GM23338 (cell line): ENCODE measurements around the gene SLC12A3.

ENCODE experiments used
- EZH2 ChIP-seq: fragments of 200-600 bp; sonication (generic); IDR thresholded peaks from one replicate; pipeline ENCODE4 v1.8.0; 2017; ENCODE audit warnings: antibody characterized with exemption, mild to moderate bottlenecking, low read depth; ENCODE audit not compliant: unreplicated experiment
- EZH2phosphoT487 ChIP-seq: fragments of 200-600 bp; sonication (generic); IDR thresholded peaks from one replicate; pipeline ENCODE4 v1.8.1; 2018; ENCODE audit warnings: antibody characterized with exemption; ENCODE audit not compliant: unreplicated experiment
- JUNB ChIP-seq: IDR thresholded peaks from one replicate; pipeline ENCODE4 v1.6.1; 2016; ENCODE audit warnings: antibody characterized with exemption; ENCODE audit not compliant: unreplicated experiment
- NANOG ChIP-seq: IDR thresholded peaks from 2 replicates; pipeline ENCODE4 v1.6.1; 2016; ENCODE audit warnings: antibody characterized with exemption, borderline replicate concordance
- POLR2AphosphoS5 ChIP-seq: IDR thresholded peaks from 2 replicates; pipeline ENCODE4 v1.6.1; 2016; ENCODE audit warnings: antibody characterized with exemption, low read depth
- STAT1 ChIP-seq: IDR thresholded peaks from one replicate; pipeline ENCODE4 v1.6.1; 2016; ENCODE audit warnings: antibody characterized with exemption; ENCODE audit not compliant: unreplicated experiment
- ZNF114 ChIP-seq: fragments of 250-450 bp; sonication (Bioruptor Pico); IDR thresholded peaks from 2 replicates; pipeline ENCODE4 v1.5.0; 2020; ENCODE audit warnings: mild to moderate bottlenecking, moderate library complexity
- ZNF331 ChIP-seq: fragments of 250-450 bp; sonication (Bioruptor Pico); IDR thresholded peaks from 2 replicates; pipeline ENCODE4 v1.5.0; 2020; ENCODE audit warnings: low read depth, mild to moderate bottlenecking, moderate library complexity
- TF ChIP-seq, protein P1 (sequence below), 2 experiments: fragments of 200-600 bp in 1 of 2; sonication (generic) in 1 of 2; conservative IDR thresholded peaks; 2 replicates each; pipeline versions ENCODE4 v1.5.1 to v1.6.1; 2016 to 2017; ENCODE audit warnings: antibody characterized with exemption in 2 of 2, low read depth in 2 of 2, mild to moderate bottlenecking in 2 of 2, moderate library complexity in 1 of 2
- TF ChIP-seq, protein P2 (sequence below): IDR thresholded peaks from one replicate; pipeline ENCODE4 v1.6.1; 2018; ENCODE audit warnings: antibody characterized with exemption; ENCODE audit not compliant: unreplicated experiment
- TF ChIP-seq, protein P3 (sequence below): IDR thresholded peaks from 2 replicates; pipeline ENCODE4 v1.6.1; 2016; ENCODE audit warnings: antibody characterized with exemption
- TF ChIP-seq, protein P4 (sequence below): fragments of 250-450 bp; sonication (Bioruptor Pico); IDR thresholded peaks from 2 replicates; pipeline ENCODE4 v1.5.0; 2020; ENCODE audit warnings: mild to moderate bottlenecking, moderate library complexity

DNA sequence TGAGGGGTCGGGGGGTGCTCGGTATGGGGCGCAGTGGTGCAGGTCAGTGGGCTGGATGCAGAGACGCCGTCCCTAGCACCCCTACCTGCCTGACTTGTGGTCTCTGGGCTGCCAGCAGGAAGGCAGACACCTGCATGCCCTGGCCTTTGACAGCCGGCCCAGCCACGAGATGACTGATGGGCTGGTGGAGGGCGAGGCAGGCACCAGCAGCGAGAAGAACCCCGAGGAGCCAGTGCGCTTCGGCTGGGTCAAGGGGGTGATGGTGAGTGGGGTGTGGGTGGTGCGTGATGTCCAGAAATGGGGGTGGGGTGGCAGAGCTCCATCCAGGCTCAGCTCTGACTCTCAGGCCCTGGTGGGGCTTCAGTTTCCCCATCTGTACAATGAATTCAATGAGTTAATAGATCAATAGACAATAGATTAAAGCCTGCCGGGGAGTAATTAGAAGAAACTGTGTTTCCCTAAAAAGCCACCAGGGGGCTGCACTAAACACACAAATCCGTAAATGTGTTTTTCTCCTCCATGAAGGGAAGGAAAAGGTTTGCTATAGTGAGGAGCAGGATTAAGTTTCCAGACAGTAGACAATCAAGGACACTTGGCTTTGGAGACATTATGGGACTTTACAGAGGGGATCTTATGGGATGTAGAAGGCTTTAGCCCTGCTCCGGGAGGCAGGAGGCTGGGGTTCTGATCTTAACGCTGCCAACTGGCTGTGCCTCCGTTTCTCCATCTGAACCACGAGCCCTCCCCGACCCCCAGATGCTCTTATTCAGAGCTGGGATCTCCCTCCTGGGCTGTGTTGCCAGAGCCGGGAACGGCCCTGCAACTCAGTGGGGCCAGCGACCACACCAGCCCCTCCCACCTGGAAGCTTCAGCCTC lies 2.2 kb downstream of the SLC12A3 start:
- TF ChIP-seq, protein P1, sequence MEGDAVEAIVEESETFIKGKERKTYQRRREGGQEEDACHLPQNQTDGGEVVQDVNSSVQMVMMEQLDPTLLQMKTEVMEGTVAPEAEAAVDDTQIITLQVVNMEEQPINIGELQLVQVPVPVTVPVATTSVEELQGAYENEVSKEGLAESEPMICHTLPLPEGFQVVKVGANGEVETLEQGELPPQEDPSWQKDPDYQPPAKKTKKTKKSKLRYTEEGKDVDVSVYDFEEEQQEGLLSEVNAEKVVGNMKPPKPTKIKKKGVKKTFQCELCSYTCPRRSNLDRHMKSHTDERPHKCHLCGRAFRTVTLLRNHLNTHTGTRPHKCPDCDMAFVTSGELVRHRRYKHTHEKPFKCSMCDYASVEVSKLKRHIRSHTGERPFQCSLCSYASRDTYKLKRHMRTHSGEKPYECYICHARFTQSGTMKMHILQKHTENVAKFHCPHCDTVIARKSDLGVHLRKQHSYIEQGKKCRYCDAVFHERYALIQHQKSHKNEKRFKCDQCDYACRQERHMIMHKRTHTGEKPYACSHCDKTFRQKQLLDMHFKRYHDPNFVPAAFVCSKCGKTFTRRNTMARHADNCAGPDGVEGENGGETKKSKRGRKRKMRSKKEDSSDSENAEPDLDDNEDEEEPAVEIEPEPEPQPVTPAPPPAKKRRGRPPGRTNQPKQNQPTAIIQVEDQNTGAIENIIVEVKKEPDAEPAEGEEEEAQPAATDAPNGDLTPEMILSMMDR (conservative IDR thresholded peaks at IDR 0.05; ENCODE audit: low read depth in 2 of 2) = peak; percentile 67 to 82
- TF ChIP-seq STAT1 = no peak
- TF ChIP-seq, protein P2, sequence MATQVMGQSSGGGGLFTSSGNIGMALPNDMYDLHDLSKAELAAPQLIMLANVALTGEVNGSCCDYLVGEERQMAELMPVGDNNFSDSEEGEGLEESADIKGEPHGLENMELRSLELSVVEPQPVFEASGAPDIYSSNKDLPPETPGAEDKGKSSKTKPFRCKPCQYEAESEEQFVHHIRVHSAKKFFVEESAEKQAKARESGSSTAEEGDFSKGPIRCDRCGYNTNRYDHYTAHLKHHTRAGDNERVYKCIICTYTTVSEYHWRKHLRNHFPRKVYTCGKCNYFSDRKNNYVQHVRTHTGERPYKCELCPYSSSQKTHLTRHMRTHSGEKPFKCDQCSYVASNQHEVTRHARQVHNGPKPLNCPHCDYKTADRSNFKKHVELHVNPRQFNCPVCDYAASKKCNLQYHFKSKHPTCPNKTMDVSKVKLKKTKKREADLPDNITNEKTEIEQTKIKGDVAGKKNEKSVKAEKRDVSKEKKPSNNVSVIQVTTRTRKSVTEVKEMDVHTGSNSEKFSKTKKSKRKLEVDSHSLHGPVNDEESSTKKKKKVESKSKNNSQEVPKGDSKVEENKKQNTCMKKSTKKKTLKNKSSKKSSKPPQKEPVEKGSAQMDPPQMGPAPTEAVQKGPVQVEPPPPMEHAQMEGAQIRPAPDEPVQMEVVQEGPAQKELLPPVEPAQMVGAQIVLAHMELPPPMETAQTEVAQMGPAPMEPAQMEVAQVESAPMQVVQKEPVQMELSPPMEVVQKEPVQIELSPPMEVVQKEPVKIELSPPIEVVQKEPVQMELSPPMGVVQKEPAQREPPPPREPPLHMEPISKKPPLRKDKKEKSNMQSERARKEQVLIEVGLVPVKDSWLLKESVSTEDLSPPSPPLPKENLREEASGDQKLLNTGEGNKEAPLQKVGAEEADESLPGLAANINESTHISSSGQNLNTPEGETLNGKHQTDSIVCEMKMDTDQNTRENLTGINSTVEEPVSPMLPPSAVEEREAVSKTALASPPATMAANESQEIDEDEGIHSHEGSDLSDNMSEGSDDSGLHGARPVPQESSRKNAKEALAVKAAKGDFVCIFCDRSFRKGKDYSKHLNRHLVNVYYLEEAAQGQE = no peak
- TF ChIP-seq POLR2AphosphoS5 = no peak
- no peak for TF ChIP-seq EZH2
- TF ChIP-seq NANOG = no peak
- no peak for TF ChIP-seq JUNB
- TF ChIP-seq EZH2phosphoT487 = no peak
- no peak for TF ChIP-seq ZNF331 (CRISPR knock-in tag)
- TF ChIP-seq, protein P3, sequence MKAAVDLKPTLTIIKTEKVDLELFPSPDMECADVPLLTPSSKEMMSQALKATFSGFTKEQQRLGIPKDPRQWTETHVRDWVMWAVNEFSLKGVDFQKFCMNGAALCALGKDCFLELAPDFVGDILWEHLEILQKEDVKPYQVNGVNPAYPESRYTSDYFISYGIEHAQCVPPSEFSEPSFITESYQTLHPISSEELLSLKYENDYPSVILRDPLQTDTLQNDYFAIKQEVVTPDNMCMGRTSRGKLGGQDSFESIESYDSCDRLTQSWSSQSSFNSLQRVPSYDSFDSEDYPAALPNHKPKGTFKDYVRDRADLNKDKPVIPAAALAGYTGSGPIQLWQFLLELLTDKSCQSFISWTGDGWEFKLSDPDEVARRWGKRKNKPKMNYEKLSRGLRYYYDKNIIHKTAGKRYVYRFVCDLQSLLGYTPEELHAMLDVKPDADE = no peak
- TF ChIP-seq, protein P4, sequence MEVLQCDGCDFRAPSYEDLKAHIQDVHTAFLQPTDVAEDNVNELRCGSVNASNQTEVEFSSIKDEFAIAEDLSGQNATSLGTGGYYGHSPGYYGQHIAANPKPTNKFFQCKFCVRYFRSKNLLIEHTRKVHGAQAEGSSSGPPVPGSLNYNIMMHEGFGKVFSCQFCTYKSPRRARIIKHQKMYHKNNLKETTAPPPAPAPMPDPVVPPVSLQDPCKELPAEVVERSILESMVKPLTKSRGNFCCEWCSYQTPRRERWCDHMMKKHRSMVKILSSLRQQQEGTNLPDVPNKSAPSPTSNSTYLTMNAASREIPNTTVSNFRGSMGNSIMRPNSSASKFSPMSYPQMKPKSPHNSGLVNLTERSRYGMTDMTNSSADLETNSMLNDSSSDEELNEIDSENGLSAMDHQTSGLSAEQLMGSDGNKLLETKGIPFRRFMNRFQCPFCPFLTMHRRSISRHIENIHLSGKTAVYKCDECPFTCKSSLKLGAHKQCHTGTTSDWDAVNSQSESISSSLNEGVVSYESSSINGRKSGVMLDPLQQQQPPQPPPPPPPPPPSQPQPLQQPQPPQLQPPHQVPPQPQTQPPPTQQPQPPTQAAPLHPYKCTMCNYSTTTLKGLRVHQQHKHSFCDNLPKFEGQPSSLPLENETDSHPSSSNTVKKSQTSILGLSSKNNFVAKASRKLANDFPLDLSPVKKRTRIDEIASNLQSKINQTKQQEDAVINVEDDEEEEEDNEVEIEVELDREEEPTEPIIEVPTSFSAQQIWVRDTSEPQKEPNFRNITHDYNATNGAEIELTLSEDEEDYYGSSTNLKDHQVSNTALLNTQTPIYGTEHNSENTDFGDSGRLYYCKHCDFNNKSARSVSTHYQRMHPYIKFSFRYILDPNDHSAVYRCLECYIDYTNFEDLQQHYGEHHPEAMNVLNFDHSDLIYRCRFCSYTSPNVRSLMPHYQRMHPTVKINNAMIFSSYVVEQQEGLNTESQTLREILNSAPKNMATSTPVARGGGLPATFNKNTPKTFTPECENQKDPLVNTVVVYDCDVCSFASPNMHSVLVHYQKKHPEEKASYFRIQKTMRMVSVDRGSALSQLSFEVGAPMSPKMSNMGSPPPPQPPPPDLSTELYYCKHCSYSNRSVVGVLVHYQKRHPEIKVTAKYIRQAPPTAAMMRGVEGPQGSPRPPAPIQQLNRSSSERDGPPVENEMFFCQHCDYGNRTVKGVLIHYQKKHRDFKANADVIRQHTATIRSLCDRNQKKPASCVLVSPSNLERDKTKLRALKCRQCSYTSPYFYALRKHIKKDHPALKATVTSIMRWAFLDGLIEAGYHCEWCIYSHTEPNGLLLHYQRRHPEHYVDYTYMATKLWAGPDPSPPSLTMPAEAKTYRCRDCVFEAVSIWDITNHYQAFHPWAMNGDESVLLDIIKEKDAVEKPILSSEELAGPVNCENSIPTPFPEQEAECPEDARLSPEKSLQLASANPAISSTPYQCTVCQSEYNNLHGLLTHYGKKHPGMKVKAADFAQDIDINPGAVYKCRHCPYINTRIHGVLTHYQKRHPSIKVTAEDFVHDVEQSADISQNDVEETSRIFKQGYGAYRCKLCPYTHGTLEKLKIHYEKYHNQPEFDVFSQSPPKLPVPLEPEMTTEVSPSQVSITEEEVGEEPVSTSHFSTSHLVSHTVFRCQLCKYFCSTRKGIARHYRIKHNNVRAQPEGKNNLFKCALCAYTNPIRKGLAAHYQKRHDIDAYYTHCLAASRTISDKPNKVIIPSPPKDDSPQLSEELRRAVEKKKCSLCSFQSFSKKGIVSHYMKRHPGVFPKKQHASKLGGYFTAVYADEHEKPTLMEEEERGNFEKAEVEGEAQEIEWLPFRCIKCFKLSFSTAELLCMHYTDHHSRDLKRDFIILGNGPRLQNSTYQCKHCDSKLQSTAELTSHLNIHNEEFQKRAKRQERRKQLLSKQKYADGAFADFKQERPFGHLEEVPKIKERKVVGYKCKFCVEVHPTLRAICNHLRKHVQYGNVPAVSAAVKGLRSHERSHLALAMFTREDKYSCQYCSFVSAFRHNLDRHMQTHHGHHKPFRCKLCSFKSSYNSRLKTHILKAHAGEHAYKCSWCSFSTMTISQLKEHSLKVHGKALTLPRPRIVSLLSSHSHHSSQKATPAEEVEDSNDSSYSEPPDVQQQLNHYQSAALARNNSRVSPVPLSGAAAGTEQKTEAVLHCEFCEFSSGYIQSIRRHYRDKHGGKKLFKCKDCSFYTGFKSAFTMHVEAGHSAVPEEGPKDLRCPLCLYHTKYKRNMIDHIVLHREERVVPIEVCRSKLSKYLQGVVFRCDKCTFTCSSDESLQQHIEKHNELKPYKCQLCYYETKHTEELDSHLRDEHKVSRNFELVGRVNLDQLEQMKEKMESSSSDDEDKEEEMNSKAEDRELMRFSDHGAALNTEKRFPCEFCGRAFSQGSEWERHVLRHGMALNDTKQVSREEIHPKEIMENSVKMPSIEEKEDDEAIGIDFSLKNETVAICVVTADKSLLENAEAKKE = no peak
- TF ChIP-seq ZNF114 (CRISPR knock-in tag) = no peak
